SK-N-SH treated with all-trans-retinoic acid at 6 μM for 48 hours (cell line): ENCODE measurements around the gene DLG5.

Experiments
- ATAC-seq: fragments of 200-7000 bp; cut with Tn5 transposase; 3 replicates; pipeline ENCODE4 v1.9.1; 2020; ENCODE audit warnings: mild to moderate bottlenecking, moderate library complexity
- ARNTL ChIP-seq: fragments of 450-650 bp; formaldehyde crosslinking; IDR thresholded peaks from 2 replicates; pipeline ENCODE4 v1.5.0; 2020; ENCODE audit warnings: low read depth, mild to moderate bottlenecking, moderate library complexity, borderline replicate concordance
- BACH2 ChIP-seq: fragments of 250-450 bp; sonication (Bioruptor Pico); IDR thresholded peaks from 2 replicates; pipeline ENCODE4 v1.9.0; 2021; ENCODE audit warnings: mild to moderate bottlenecking, borderline replicate concordance
- CSDC2 ChIP-seq: fragments of 250-450 bp; sonication (Bioruptor Pico); IDR thresholded peaks from 2 replicates; pipeline ENCODE4 v1.5.0; 2020; ENCODE audit warnings: mild to moderate bottlenecking, moderate library complexity
- ESRRG ChIP-seq: fragments of 250-450 bp; sonication (Bioruptor Pico); IDR thresholded peaks from 2 replicates; pipeline ENCODE4 v1.6.1; 2021; ENCODE audit warnings: mild to moderate bottlenecking
- GLIS3 ChIP-seq: fragments of 250-450 bp; sonication (Bioruptor Pico); IDR thresholded peaks from 2 replicates; pipeline ENCODE4 v1.5.0; 2020; ENCODE audit warnings: mild to moderate bottlenecking, moderate library complexity
- ISL1 ChIP-seq: fragments of 250-450 bp; sonication (Bioruptor Pico); IDR thresholded peaks from 2 replicates; pipeline ENCODE4 v2.1.2; 2022; ENCODE audit warnings: mild to moderate bottlenecking, moderate library complexity
- OSR1 ChIP-seq: fragments of 250-450 bp; sonication (Bioruptor Pico); IDR thresholded peaks from 2 replicates; pipeline ENCODE4 v1.8.0; 2022; ENCODE audit warnings: moderate library complexity, mild to moderate bottlenecking, inconsistent platforms
- PPARA ChIP-seq: fragments of 250-450 bp; sonication (Bioruptor Pico); IDR thresholded peaks from 2 replicates; pipeline ENCODE4 v1.5.0; 2020; ENCODE audit warnings: mild to moderate bottlenecking, borderline replicate concordance
- SNAI2 ChIP-seq: fragments of 250-450 bp; sonication (Bioruptor Pico); IDR thresholded peaks from 2 replicates; pipeline ENCODE4 v1.5.0; 2020; ENCODE audit warnings: mild to moderate bottlenecking, moderate library complexity
- TCF4 ChIP-seq: fragments of 250-450 bp; sonication (Bioruptor Pico); IDR thresholded peaks from 2 replicates; pipeline ENCODE4 v1.8.0; 2021; ENCODE audit warnings: mild to moderate bottlenecking, moderate library complexity, borderline replicate concordance
- TOX ChIP-seq: fragments of 250-450 bp; sonication (Bioruptor Pico); IDR thresholded peaks from 2 replicates; pipeline ENCODE4 v1.8.0; 2021; ENCODE audit warnings: mild to moderate bottlenecking, moderate library complexity, borderline replicate concordance
- ZC3H10 ChIP-seq: fragments of 250-450 bp; sonication (Bioruptor Pico); IDR thresholded peaks from 2 replicates; pipeline ENCODE4 v1.5.1; 2021; ENCODE audit warnings: mild to moderate bottlenecking, moderate library complexity
- ZFP3 ChIP-seq: fragments of 250-450 bp; sonication (Bioruptor Pico); IDR thresholded peaks from 2 replicates; pipeline ENCODE4 v1.5.0; 2020; ENCODE audit warnings: mild to moderate bottlenecking, moderate library complexity
- ZFP30 ChIP-seq: fragments of 450-650 bp; formaldehyde crosslinking; IDR thresholded peaks from 2 replicates; pipeline ENCODE4 v1.5.0; 2022; ENCODE audit warnings: mild to moderate bottlenecking, moderate library complexity
- ZNF70 ChIP-seq: fragments of 450-650 bp; formaldehyde crosslinking; IDR thresholded peaks from 2 replicates; pipeline ENCODE4 v1.5.0; 2020; ENCODE audit warnings: mild to moderate bottlenecking, moderate library complexity
- TF ChIP-seq, protein P1 (sequence below): fragments of 250-450 bp; sonication (Bioruptor Pico); IDR thresholded peaks from 2 replicates; pipeline ENCODE4 v1.8.0; 2021; ENCODE audit warnings: low read depth, mild to moderate bottlenecking, moderate library complexity, borderline replicate concordance
- TF ChIP-seq, protein P2 (sequence below): fragments of 250-450 bp; sonication (Bioruptor Pico); IDR thresholded peaks from 2 replicates; pipeline ENCODE4 v1.8.0; 2020; ENCODE audit warnings: mild to moderate bottlenecking, moderate library complexity, borderline replicate concordance
- TF ChIP-seq, protein P3 (sequence below): fragments of 250-450 bp; sonication (Bioruptor Pico); IDR thresholded peaks from 2 replicates; pipeline ENCODE4 v1.5.1; 2020; ENCODE audit warnings: low read depth, mild to moderate bottlenecking, moderate library complexity
- TF ChIP-seq, protein P4 (sequence below): fragments of 250-450 bp; sonication (Bioruptor Pico); IDR thresholded peaks from 2 replicates; pipeline ENCODE4 v1.5.0; 2020; ENCODE audit warnings: mild to moderate bottlenecking, moderate library complexity
- TF ChIP-seq, protein P5 (sequence below): fragments of 250-450 bp; sonication (Bioruptor Pico); IDR thresholded peaks from 2 replicates; pipeline ENCODE4 v1.5.1; 2021; ENCODE audit warnings: mild to moderate bottlenecking, moderate library complexity

DLG5 gene

DNA sequence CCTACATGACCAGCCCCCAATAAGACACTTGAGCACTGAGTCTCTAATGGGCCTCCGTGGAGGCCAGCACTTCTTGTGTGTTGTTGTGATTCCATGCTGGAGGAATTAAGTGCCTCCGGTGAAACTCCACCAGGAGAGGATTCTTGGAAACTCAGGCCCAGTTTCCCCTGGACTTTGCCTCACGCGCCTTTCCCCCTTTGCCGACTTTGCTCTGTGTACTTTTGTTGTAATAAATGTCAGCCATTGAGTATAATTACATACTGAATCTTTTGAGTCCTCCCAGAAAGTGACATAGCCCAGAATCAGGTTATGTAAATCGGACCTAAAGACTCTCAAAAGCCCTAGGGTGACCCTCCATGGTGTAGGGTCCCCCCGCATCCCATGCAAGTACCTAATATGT, 82.4 kb downstream of the DLG5 start:
- TF ChIP-seq SNAI2 (CRISPR knock-in tag) (no peak), PPARA (no peak), ZNF70 (CRISPR knock-in tag) (no peak), ZC3H10 (CRISPR knock-in tag) (no peak), ZFP3 (no peak), ESRRG (no peak), CSDC2 (CRISPR knock-in tag) (no peak), GLIS3 (CRISPR knock-in tag) (no peak), OSR1 (CRISPR knock-in tag) (no peak)
- TF ChIP-seq, protein P1, sequence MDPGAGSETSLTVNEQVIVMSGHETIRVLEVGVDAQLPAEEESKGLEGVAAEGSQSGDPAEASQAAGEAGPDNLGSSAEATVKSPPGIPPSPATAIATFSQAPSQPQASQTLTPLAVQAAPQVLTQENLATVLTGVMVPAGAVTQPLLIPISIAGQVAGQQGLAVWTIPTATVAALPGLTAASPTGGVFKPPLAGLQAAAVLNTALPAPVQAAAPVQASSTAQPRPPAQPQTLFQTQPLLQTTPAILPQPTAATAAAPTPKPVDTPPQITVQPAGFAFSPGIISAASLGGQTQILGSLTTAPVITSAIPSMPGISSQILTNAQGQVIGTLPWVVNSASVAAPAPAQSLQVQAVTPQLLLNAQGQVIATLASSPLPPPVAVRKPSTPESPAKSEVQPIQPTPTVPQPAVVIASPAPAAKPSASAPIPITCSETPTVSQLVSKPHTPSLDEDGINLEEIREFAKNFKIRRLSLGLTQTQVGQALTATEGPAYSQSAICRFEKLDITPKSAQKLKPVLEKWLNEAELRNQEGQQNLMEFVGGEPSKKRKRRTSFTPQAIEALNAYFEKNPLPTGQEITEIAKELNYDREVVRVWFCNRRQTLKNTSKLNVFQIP (CRISPR knock-in tag) = no peak
- TF ChIP-seq, protein P2, sequence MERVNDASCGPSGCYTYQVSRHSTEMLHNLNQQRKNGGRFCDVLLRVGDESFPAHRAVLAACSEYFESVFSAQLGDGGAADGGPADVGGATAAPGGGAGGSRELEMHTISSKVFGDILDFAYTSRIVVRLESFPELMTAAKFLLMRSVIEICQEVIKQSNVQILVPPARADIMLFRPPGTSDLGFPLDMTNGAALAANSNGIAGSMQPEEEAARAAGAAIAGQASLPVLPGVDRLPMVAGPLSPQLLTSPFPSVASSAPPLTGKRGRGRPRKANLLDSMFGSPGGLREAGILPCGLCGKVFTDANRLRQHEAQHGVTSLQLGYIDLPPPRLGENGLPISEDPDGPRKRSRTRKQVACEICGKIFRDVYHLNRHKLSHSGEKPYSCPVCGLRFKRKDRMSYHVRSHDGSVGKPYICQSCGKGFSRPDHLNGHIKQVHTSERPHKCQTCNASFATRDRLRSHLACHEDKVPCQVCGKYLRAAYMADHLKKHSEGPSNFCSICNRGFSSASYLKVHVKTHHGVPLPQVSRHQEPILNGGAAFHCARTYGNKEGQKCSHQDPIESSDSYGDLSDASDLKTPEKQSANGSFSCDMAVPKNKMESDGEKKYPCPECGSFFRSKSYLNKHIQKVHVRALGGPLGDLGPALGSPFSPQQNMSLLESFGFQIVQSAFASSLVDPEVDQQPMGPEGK = no peak
- TF ChIP-seq, protein P3, sequence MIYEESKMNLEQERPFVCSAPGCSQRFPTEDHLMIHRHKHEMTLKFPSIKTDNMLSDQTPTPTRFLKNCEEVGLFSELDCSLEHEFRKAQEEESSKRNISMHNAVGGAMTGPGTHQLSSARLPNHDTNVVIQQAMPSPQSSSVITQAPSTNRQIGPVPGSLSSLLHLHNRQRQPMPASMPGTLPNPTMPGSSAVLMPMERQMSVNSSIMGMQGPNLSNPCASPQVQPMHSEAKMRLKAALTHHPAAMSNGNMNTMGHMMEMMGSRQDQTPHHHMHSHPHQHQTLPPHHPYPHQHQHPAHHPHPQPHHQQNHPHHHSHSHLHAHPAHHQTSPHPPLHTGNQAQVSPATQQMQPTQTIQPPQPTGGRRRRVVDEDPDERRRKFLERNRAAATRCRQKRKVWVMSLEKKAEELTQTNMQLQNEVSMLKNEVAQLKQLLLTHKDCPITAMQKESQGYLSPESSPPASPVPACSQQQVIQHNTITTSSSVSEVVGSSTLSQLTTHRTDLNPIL (CRISPR knock-in tag) = no peak
- TF ChIP-seq, all 23 proteins: peak for 0
- no peak for ATAC-seq

DNA sequence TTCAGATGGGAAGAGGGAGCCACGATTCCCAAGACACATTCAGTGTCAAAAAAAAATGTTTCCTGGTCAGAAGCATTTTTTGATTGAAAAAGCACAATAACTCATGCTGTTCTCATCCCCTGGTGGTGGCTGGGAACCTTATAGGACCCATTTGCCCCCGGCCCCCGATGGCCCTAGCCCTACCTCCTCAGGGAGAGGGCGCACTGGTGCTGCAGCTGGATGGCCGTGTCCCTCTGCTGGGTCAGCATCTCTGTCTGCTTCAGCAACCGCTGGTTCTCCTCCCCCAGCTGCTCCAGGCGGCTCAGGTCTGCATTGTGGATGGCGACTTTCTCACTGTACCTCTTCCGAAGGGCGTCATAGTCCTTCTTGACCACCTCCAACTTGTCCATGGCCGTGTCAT, 83.3 kb downstream of the DLG5 start:
- ATAC-seq = no peak
- TF ChIP-seq GLIS3 (CRISPR knock-in tag) (no peak), ZNF70 (CRISPR knock-in tag) (no peak), ZFP30 (CRISPR knock-in tag) (no peak), TOX (CRISPR knock-in tag) (no peak)
- TF ChIP-seq, protein P1 (CRISPR knock-in tag) = no peak
- TF ChIP-seq, protein P4, sequence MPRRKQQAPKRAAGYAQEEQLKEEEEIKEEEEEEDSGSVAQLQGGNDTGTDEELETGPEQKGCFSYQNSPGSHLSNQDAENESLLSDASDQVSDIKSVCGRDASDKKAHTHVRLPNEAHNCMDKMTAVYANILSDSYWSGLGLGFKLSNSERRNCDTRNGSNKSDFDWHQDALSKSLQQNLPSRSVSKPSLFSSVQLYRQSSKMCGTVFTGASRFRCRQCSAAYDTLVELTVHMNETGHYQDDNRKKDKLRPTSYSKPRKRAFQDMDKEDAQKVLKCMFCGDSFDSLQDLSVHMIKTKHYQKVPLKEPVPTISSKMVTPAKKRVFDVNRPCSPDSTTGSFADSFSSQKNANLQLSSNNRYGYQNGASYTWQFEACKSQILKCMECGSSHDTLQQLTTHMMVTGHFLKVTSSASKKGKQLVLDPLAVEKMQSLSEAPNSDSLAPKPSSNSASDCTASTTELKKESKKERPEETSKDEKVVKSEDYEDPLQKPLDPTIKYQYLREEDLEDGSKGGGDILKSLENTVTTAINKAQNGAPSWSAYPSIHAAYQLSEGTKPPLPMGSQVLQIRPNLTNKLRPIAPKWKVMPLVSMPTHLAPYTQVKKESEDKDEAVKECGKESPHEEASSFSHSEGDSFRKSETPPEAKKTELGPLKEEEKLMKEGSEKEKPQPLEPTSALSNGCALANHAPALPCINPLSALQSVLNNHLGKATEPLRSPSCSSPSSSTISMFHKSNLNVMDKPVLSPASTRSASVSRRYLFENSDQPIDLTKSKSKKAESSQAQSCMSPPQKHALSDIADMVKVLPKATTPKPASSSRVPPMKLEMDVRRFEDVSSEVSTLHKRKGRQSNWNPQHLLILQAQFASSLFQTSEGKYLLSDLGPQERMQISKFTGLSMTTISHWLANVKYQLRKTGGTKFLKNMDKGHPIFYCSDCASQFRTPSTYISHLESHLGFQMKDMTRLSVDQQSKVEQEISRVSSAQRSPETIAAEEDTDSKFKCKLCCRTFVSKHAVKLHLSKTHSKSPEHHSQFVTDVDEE (CRISPR knock-in tag) = no peak

DNA sequence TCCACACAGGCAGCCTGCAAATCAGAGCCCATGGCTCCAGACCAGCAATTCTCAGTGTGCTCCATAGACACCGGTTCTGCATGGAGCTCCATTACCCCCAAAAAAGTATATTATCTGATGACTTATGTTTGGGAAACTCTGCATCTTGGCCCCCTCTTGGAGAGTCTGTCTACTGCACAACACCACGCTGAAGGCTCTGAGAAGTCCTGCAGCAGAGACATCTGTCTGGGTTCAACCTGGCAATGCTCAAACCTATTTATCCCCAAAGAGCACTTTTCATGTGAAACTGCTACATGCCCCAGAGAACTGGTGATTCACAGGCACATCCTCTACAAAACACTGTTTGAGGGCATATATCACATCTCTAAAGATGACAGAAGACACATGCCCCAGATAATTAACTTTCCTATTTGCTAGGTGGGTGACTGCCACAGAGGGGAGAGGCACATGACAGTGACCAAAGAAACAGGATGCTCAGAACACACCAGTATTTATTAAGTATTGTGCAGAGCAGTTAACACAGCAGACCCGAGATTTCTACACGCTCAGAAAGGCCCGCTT, 83.8 kb downstream of the DLG5 start:
- ATAC-seq = no peak
- TF ChIP-seq, protein P1 (CRISPR knock-in tag) = no peak
- TF ChIP-seq ZC3H10 (CRISPR knock-in tag) (no peak), ZFP3 (no peak), PPARA (no peak), BACH2 (CRISPR knock-in tag) (no peak), OSR1 (CRISPR knock-in tag) (no peak), ISL1 (CRISPR knock-in tag) (no peak), ZFP30 (CRISPR knock-in tag) (no peak), TCF4 (peak; percentile 37; the same call in 1 of the 2 replicates), ARNTL (CRISPR knock-in tag) (no peak), ZNF70 (CRISPR knock-in tag) (peak; percentile 81)
- TF ChIP-seq, protein P2 = no peak
- TF ChIP-seq, protein P5, sequence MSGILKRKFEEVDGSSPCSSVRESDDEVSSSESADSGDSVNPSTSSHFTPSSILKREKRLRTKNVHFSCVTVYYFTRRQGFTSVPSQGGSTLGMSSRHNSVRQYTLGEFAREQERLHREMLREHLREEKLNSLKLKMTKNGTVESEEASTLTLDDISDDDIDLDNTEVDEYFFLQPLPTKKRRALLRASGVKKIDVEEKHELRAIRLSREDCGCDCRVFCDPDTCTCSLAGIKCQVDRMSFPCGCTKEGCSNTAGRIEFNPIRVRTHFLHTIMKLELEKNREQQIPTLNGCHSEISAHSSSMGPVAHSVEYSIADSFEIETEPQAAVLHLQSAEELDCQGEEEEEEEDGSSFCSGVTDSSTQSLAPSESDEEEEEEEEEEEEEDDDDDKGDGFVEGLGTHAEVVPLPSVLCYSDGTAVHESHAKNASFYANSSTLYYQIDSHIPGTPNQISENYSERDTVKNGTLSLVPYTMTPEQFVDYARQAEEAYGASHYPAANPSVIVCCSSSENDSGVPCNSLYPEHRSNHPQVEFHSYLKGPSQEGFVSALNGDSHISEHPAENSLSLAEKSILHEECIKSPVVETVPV (CRISPR knock-in tag) = no peak
